ENCODE data around the gene ITGAV. TPM values are rescaled to one million over a fixed set of nuclear protein-coding genes. Genes with fewer than 3 reads are reported as not detected.
"Not testable (repeated sequence)": the region's sequence is repeated elsewhere in the genome, so short reads cannot be mapped to it uniquely, and the experiment has no call there.

Gene ITGAV
- total RNA-seq, 4 donors from 2014 or later, result 98.4 to 117 (median 105) TPM

DNA sequence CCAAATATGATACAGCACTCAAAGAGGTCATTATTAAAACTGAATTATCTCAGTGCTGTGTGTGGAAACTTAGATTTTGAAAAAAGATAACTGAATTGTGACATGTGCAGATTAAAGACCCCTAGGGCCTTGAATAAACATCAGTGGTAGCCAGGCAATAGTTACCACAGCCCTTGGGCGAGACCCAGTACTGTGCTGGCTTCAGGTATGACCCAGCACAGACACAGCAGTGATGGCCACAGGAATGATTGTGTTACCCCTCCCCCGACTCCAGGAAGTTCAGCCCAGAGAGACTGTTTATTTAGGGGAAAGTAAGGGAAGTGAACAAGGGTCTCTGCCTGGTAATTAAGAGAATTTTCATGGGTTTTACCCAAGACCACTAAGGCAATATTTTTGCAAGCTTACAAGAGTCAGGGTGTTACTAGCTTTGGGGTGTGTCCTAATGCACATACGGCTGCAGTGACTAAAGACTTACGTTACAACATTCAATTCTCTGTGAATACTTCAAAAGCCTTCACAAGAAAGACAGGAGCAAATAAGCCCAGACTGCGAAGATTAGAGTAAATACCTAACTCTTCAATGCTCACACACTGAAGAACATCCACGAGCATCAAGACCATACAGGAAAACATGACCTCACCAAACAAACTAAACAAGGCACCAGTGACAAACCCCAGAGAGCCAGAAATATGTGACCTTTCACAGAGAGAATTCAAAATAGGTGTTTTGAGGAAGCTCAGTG, 28.2 kb upstream of the ITGAV start:
- intact Hi-C loops (cut with DNase I), result no loop called here
- Histone ChIP-seq H3K36me3 (no peaks in the 10 kb centered on the region), H3K9me3 (no peaks in the 10 kb centered on the region), H3K4me1 (no peaks in the 10 kb centered on the region), H3K4me3 (no peak overlapping the region), H3K27me3 (no peaks in the 10 kb centered on the region), H3K27ac (replicated peaks in 1 of 4) (no peak overlapping the region)
- WGBS, result 93% methylated on average over 6 of the region's 6 CpGs
- no peak for DNase-seq (ENCODE audit: extremely low spot score)
- TF ChIP-seq EP300 (IDR thresholded peaks at IDR 0.05) (no peak), POLR2A (IDR thresholded peaks at IDR 0.05; ENCODE audit: low read depth) (no peak), POLR2AphosphoS5 (IDR thresholded peaks at IDR 0.05) (no peak), CTCF (IDR thresholded peaks at IDR 0.05) (no peak)

- Histone ChIP-seq H3K27ac (replicated peaks in 1 of 4) (no peak overlapping the region), H3K4me1 (no peaks in the 10 kb centered on the region), H3K9me3 (no peaks in the 10 kb centered on the region), H3K27me3 (no peaks in the 10 kb centered on the region), H3K4me3 (no peak overlapping the region), H3K36me3 (no peaks in the 10 kb centered on the region)
- no peak for TF ChIP-seq POLR2AphosphoS5 (IDR thresholded peaks at IDR 0.05)
- no peak for TF ChIP-seq EP300 (IDR thresholded peaks at IDR 0.05)
- no peak for TF ChIP-seq CTCF (IDR thresholded peaks at IDR 0.05)
- TF ChIP-seq POLR2A (IDR thresholded peaks at IDR 0.05; ENCODE audit: low read depth), result no peak
- DNase-seq (ENCODE audit: extremely low spot score), result no peak
- intact Hi-C loops (cut with DNase I), result no loop called here
- WGBS, result 94% methylated on average over 1 of the region's 1 CpG
Measured at GRCh38 chr2:186562209-186562578, 27.7 kb upstream of the ITGAV start.

DNA sequence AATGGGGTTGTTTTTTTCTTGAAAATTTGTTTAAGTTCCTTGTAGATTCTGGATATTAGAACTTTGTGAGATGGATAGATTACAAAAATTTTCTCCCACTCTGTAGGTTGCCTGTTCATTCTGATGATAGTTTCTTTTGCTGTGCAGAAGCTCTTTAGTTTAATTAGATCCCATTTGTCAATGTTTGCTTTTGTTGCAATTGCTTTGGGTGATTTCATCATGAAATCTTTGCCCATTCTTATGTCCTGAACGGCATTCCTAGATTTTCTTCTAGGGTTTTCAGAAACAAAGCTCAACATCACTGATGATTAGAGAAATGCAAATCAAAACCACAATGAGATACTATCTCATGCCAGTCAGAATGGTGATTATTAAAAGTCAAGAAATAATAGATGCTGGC, 21.3 kb upstream of the ITGAV start:
- H3K4me3 ChIP-seq; H3K27ac ChIP-seq (replicated peaks in 1 of 4); DNase-seq (ENCODE audit: extremely low spot score); H3K36me3 ChIP-seq; intact Hi-C loops (cut with DNase I); H3K4me1 ChIP-seq; H3K9me3 ChIP-seq; H3K27me3 ChIP-seq: not testable (repeated sequence)
- 93% methylated on average over 1 of the region's 1 CpG for WGBS

DNA sequence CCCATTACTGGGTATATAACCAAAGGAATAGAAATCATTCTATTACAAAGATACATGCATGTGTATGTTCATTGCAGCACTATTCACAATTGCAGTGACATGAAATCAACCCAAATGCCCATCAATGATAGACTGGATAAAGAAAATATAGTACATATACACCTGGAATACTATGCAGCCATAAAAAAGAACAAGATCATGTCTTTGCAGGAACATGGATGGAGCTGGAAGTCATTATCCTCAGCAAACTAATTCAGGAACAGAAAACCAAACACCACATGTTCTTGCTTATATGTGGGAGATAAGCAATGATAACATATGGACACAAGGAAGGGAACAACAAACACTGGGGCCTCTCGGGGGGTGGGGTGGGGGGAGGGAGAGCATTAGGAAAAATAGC, 20.7 kb upstream of the ITGAV start:
- 100% methylated on average over 1 of the region's 1 CpG for WGBS
- H3K9me3 ChIP-seq; H3K27ac ChIP-seq (replicated peaks in 1 of 4); DNase-seq (ENCODE audit: extremely low spot score); H3K4me1 ChIP-seq; H3K36me3 ChIP-seq; intact Hi-C loops (cut with DNase I); H3K4me3 ChIP-seq; H3K27me3 ChIP-seq: not testable (repeated sequence)

DNA sequence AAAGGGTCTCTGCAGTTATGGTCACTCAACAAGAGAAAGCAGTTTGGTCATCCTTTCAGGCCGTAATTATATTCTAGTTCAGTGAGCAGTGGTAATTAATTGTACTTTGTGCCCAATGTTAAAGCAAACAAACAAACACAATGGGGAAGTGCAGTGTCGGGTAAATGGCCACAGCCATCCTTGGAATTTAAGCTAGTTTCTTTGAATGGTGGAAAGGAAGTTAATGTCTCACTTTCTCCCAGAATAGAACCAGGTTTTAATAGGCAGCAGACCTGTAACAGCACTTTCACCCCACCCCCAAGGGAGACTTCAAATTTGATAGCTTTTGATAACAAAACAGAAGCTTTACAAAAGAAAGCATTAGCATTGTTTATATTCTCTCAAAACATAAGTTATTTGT, 20.0 kb upstream of the ITGAV start:
- intact Hi-C loops (cut with DNase I), result no loop called here
- Histone ChIP-seq H3K9me3 (no peaks in the 10 kb centered on the region), H3K36me3 (no peaks in the 10 kb centered on the region), H3K27me3 (no peaks in the 10 kb centered on the region), H3K27ac (replicated peaks in 1 of 4) (no peak overlapping the region), H3K4me3 (no peak overlapping the region), H3K4me1 (peaks cover 2 to 11% (median 4%) of the 10 kb centered on the region in 4 donors)
- 83% methylated on average over 2 of the region's 2 CpGs for WGBS
- no peak for TF ChIP-seq EP300 (IDR thresholded peaks at IDR 0.05)
- no peak for TF ChIP-seq CTCF (IDR thresholded peaks at IDR 0.05)
- DNase-seq (ENCODE audit: extremely low spot score), result no peak

- no peaks in the 10 kb centered on the region for H3K9me3 ChIP-seq
- intact Hi-C loops (cut with DNase I), result no loop called here
- no peak overlapping the region for H3K27ac ChIP-seq (replicated peaks in 1 of 4)
- H3K4me1 ChIP-seq, result peaks cover 10 to 18% (median 11%) of the 10 kb centered on the region in 4 donors
- no peak overlapping the region for H3K4me3 ChIP-seq
- no peaks in the 10 kb centered on the region for H3K36me3 ChIP-seq
- DNase-seq (ENCODE audit: extremely low spot score), result no peak
- no peak for TF ChIP-seq EP300 (IDR thresholded peaks at IDR 0.05)
- no peak for TF ChIP-seq POLR2A (IDR thresholded peaks at IDR 0.05; ENCODE audit: low read depth)
- no peak for TF ChIP-seq CTCF (IDR thresholded peaks at IDR 0.05)
- no peak for TF ChIP-seq POLR2AphosphoS5 (IDR thresholded peaks at IDR 0.05)
- WGBS, result 61% methylated on average over 5 of the region's 5 CpGs
- H3K27me3 ChIP-seq, result no peaks in the 10 kb centered on the region
Measured at GRCh38 chr2:186570604-186571003, 19.3 kb upstream of the ITGAV start.

Measured in esophagus muscularis mucosa (tissue), 4 donors.